Breast epithelium (tissue), 4 donors: ENCODE measurements around the gene CXCR6. TPM values are rescaled to one million over a fixed set of nuclear protein-coding genes. Genes with fewer than 3 reads are reported as not detected.

Experiments
- DNase-seq, 2 donors: peaks; one replicate each; pipeline ENCODE4 v3.0.0-alpha.2; 2019; ENCODE audit warnings: low spot score in 2 of 2
- H3K27ac ChIP-seq, 2 donors: fragments of 200-600 bp; sonication (generic) in 1 of 2; one replicate each; pipeline ENCODE4 v1.5.1; 2016 to 2019; ENCODE audit warnings: mild to moderate bottlenecking in 1 of 2
- H3K27me3 ChIP-seq, 2 donors: fragments of 200-600 bp; sonication (generic) in 1 of 2; one replicate each; pipeline versions ENCODE4 v1.5.1 to v1.6.0; 2017 to 2019; ENCODE audit warnings: control low read depth in 1 of 2, mild to moderate bottlenecking in 1 of 2
- H3K36me3 ChIP-seq: fragments of 200-600 bp; one replicate; pipeline ENCODE4 v1.5.1; 2019
- H3K4me1 ChIP-seq, 2 donors: fragments of 200-600 bp; sonication (generic); one replicate each; pipeline ENCODE4 v1.5.1; 2016 to 2019; ENCODE audit warnings: control low read depth in 1 of 2
- H3K4me3 ChIP-seq, 3 donors: fragments of 200-600 bp; sonication (generic); 1 replicate in 2 of 3; 2 replicates in 1 of 3; pipeline ENCODE4 v1.5.1; 2016 to 2019; ENCODE audit warnings: mild to moderate bottlenecking in 3 of 3, moderate library complexity in 2 of 3
- H3K9me3 ChIP-seq, 2 donors: fragments of 200-600 bp; sonication (generic) in 1 of 2; one replicate each; pipeline ENCODE4 v1.5.1; 2016 to 2019; ENCODE audit warnings: control low read depth in 1 of 2
- CTCF ChIP-seq, 3 donors: fragments of 450-650 bp; IDR thresholded peaks; one replicate each; pipeline ENCODE4 v1.5.1; 2016 to 2017; ENCODE audit warnings: antibody characterized with exemption in 3 of 3, mild to moderate bottlenecking in 3 of 3, moderate library complexity in 3 of 3
- POLR2A ChIP-seq: fragments of 450-650 bp; IDR thresholded peaks from one replicate; pipeline ENCODE4 v1.6.1; 2016; ENCODE audit warnings: antibody characterized with exemption, mild to moderate bottlenecking, moderate library complexity
- POLR2AphosphoS5 ChIP-seq, 3 donors: sonication (generic); formaldehyde crosslinking; IDR thresholded peaks; one replicate each; pipeline ENCODE4 v1.6.1; 2017; ENCODE audit warnings: antibody characterized with exemption in 3 of 3
- intact Hi-C: fragments of 100-400 bp; cut with DNase I; formaldehyde crosslinking; loops from one replicate; pipeline ENCODE4 v1.15.1; 2023; ENCODE audit warnings: low total_unique reads
- total RNA-seq, 3 donors: library from RNA; depleted of rRNA; stranded (reverse); fragments of >200 nt; gene quantifications; one replicate each; pipeline ENCODE4 v1.1.0, GENCODE V29; 2016

Gene CXCR6
- total RNA-seq, 3 donors from 2014 or later: 0.64 to 4.5 (median 4.3) TPM

GRCh38 chr3:45980229-45980813 is 37.1 kb downstream of the CXCR6 start:
- Histone ChIP-seq H3K4me3 (no peak overlapping the region), H3K36me3 (no peaks in the 10 kb centered on the region)

DNA sequence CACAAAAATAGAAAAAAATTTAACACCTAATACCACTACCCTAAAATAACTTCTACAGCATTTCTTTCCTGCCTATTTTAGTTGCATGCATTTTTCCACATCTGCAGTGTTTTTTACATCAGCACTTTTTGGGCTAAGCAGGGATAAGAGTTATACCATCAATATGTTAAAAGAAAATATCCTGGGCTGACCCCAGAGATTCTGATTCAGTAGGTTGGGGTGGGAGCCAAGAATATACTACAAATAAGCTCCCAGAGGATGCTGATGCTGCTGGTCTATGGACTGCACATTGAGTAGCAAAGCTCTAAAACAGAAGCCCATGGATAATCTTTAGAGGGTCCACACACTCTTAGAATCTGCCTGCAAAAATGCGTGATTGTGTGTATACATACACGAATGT is 37.6 kb downstream of the CXCR6 start:
- no peaks in the 10 kb centered on the region for H3K27me3 ChIP-seq
- no peak for DNase-seq
- H3K27ac ChIP-seq: no peak overlapping the region
- no peak overlapping the region for H3K4me3 ChIP-seq
- H3K9me3 ChIP-seq: no peaks in the 10 kb centered on the region
- TF ChIP-seq POLR2AphosphoS5 (IDR thresholded peaks at IDR 0.05): no peak
- no peak for TF ChIP-seq POLR2A
- TF ChIP-seq CTCF (IDR thresholded peaks at IDR 0.05): no peak
- intact Hi-C loops: no loop called here
- H3K4me1 ChIP-seq: peaks cover 4 to 22% of the 10 kb centered on the region in 2 donors
- H3K36me3 ChIP-seq: no peaks in the 10 kb centered on the region

More at GRCh38 chr3:45980229-45980813, 37.1 kb downstream of the CXCR6 start:
- DNase-seq: no peak
- TF ChIP-seq CTCF (IDR thresholded peaks at IDR 0.05) (no peak), POLR2AphosphoS5 (IDR thresholded peaks at IDR 0.05) (no peak), POLR2A (no peak)
- intact Hi-C loops: no loop called here
- no peaks in the 10 kb centered on the region for H3K9me3 ChIP-seq
- H3K4me1 ChIP-seq: peaks cover 4 to 17% of the 10 kb centered on the region in 2 donors
- no peak overlapping the region for H3K27ac ChIP-seq
- H3K27me3 ChIP-seq: no peaks in the 10 kb centered on the region

DNA sequence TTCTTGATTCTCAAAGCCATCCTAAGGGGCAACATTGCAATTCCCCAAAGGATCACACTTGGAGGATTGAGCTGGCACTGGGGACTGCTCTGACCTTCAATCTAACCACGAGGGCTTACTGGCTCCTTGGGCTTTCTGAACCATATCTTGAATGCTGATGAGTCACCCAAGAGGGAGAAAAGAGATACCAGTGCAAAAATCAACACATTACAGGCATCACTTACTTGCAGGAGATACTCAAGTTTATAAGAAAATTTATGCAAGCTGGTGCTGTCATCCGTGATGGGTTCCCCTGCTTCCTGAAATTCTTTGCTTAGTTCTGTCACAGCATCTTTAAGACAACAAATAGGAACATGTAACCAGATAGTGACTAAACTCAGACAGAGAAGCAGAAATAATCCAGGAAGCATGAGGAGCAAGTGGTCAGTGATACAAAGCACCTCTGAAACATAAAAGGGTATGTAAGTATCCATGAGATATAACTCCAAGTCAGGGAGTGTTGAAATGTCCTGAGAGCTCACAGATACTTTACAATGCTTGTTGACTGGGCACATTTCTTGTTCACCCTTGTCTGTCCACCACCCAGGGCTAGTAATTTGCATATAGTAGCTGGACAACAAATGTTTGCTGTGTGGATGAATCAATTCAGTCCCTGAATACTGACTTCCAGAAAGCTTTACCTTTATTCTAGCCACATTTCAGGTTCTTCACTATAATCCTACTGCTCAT is 38.2 kb downstream of the CXCR6 start:
- Histone ChIP-seq H3K4me1 (peaks cover 7 to 29% of the 10 kb centered on the region in 2 donors), H3K36me3 (no peaks in the 10 kb centered on the region), H3K27me3 (no peaks in the 10 kb centered on the region), H3K4me3 (no peak overlapping the region), H3K9me3 (no peaks in the 10 kb centered on the region), H3K27ac (no peak overlapping the region)
- intact Hi-C loops: no loop called here
- no peak for DNase-seq
- no peak for TF ChIP-seq POLR2A
- no peak for TF ChIP-seq CTCF (IDR thresholded peaks at IDR 0.05)
- no peak for TF ChIP-seq POLR2AphosphoS5 (IDR thresholded peaks at IDR 0.05)

GRCh38 chr3:45983770-45984169 is 40.5 kb downstream of the CXCR6 start:
- Histone ChIP-seq H3K4me1 (peaks cover 16 to 48% of the 10 kb centered on the region in 2 donors), H3K27ac (peak overlapping the region; percentile 81), H3K36me3 (no peaks in the 10 kb centered on the region), H3K9me3 (no peaks in the 10 kb centered on the region), H3K27me3 (no peaks in the 10 kb centered on the region), H3K4me3 (no peak overlapping the region)
- intact Hi-C loops: no loop called here
- DNase-seq: no peak
- TF ChIP-seq POLR2AphosphoS5 (IDR thresholded peaks at IDR 0.05) (no peak), CTCF (IDR thresholded peaks at IDR 0.05) (no peak), POLR2A (no peak)
